Urothelium cell line (cell line): ENCODE data around the gene ZNF862.
A peak's percentile ranks its signal among the peaks of the same experiment; 100 is the strongest.
"Not testable (repeated sequence)": the region's sequence is repeated elsewhere in the genome, so short reads cannot be mapped to it uniquely, and the experiment has no call there.

Source experiments
- DNase-seq: peaks from one replicate; pipeline ENCODE4 v3.0.0; 2011; ENCODE audit warnings: low spot score, mixed read lengths
- FAIRE-seq: peaks from 2 replicates; lab custom pipeline; 2011; peaks lifted over from hg19 to GRCh38; lab: Jason Lieb, UNC

Gene ZNF862

DNA sequence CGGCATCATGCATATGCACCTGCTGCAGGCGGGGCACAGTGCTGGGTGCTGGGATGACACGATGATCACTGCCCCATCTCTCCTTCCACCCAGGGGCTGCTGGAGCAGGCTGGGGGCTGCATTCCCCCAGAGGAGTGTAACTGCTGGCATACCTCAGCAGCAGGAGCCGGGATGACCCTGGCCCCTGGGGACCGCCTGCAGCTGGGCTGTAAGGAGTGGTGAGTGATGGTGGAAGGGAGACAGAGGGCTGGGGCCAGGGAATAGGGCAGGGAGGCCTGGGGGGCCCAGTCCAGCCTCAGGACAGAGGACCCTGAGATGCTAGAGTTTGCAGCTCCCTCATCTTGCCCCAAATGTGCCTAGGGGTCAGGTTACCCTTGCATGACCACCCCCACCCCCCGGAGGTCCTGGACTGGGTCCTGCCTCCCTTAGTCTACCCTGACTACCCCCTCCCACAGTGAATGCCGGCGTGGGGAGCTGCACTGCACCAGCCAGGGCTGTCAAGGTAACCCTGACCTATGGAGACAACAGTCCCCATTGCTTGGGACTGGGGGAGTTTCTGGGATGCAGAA lies 14.5 kb upstream of the ZNF862 start:
- FAIRE-seq, result no peak
- no peak for DNase-seq

GRCh38 chr7:149824301-149824741 lies 13.9 kb upstream of the ZNF862 start:
- DNase-seq (no peak), FAIRE-seq (no peak)

DNA sequence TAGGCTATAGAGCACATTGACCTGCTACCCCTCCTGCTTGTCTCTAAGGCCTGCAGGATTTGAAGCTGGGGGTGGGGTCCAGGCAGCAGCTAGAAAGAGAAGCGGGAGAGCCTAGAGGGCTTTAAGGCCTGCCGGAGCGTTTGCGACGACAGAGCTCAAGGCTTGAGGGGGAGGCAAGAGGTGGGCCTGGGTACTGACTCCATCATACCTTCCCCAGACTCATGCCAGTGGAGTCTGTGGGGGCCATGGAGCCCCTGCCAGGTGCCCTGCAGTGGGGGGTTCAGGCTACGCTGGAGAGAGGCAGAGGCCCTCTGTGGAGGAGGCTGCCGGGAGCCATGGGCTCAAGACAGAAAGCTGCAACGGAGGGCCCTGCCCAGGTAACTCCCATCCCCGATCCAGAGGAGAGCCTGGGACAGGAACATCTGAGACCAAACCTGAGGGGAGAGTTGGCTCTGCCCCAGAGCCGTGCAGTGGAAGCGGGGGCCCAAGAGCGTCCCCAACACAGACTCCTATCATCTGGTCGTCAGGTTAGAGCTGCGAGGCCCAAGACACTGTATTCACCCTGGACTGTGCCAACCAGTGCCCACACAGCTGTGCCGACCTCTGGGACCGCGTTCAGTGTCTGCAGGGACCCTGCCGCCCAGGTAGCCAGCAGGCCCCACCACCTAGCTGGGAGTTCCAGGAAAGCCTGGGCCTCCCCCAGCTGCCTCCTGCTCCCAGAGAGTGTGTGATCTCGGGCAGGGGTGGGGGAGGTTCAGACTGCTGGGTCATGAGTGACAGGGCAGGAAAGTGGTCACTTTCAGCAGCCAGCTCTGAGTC lies 13.2 kb upstream of the ZNF862 start:
- no peak for FAIRE-seq
- DNase-seq, result no peak

DNA sequence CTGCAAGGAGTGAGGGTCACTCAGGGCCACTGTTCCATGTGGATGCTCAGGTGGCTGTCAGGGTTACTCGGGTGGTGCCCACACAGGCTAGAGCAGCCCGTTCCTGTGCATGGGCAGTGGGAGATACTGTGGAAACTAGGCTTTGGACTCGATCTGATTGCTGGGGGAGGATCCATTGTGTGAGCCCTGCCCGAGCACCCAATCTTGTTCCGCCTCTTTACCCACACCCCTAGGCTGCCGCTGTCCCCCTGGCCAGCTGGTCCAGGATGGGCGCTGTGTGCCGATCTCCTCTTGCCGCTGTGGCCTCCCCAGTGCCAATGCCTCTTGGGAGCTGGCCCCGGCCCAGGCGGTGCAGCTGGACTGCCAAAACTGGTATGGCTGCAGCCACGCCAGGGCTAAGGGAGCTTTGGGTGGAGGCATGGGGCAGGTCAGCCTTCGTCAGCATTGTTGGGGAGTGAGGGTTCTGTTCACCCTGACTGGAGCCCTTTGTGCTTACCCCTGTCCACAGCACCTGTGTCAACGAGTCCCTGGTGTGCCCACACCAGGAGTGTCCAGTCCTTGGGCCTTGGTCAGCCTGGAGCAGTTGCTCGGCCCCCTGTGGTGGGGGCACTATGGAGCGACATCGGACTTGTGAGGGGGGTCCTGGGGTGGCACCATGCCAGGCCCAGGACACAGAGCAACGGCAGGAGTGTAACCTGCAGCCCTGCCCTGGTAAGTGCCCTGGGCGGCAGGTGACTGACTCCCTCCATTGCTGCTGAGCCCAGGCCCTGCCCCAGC lies 12.4 kb upstream of the ZNF862 start:
- no peak for FAIRE-seq
- DNase-seq, result no peak

GRCh38 chr7:149826344-149827088 lies 11.7 kb upstream of the ZNF862 start:
- FAIRE-seq (no peak), DNase-seq (no peak)

- no peak for DNase-seq
- FAIRE-seq, result no peak
Measured at GRCh38 chr7:149827089-149827981, 10.8 kb upstream of the ZNF862 start.

DNA sequence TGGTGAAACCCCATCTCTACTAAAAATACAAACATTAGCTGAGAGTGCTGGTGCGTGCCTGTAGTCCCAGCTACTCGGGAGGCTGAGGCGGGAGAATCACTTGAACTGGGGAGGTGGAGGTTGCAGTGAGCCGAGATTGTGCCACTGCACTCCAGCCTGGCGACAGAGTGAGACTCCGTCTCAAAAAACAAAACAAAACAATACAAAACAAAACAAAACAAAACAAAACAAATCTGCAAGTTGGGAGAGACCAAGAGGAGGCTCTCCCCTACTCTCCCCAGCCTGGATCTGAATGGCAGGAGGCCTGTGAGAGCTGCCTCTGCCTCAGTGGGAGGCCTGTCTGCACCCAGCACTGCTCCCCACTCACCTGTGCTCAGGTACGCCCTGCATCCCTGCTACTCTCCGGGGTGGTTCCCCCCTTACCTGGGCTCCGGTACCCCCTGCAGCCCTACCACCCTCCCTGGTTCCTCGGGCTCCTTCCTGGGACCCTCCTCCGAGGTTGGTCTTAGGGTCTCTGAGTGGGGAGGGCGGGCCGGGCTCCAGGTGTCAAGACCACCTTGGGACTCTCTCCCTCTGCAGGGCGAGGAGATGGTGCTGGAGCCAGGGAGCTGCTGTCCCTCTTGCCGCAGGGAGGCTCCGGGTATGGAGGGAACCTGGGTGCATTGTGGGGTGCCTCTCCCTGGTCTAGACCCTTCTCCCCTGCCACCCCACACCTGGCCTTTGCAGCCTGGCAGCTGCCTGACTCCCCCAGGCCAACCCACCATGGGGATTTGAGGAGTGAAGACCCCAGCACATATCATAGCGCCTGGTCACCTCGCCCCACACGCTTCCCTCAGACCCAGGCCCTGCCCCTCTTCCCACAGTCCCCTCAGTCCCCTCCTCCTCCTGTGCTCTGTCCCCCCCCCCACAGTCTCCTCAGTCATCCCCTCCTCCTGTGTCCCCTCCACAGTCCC lies 9.5 kb upstream of the ZNF862 start:
- DNase-seq, result no peak
- FAIRE-seq, result no peak

DNA sequence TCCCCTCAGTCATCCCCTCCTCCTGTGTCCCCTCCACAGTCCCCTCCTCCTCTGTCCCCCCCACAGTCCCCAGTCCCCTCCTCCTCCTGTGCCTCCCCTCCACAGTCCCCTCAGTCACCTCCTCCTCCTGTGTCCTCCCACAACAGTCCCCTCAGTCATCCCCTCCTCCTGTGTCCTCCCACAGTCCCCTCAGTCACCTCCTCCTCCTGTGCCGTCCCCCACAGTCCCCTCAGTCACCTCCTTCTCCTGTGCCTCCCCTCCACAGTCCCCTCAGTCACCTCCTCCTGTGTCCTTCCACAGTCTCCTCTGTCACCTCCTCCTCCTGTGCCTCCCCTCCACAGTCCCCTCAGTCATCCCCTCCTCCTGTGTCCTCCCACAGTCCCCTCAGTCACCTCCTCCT lies 7.6 kb upstream of the ZNF862 start:
- FAIRE-seq, DNase-seq: not testable (repeated sequence)

DNA sequence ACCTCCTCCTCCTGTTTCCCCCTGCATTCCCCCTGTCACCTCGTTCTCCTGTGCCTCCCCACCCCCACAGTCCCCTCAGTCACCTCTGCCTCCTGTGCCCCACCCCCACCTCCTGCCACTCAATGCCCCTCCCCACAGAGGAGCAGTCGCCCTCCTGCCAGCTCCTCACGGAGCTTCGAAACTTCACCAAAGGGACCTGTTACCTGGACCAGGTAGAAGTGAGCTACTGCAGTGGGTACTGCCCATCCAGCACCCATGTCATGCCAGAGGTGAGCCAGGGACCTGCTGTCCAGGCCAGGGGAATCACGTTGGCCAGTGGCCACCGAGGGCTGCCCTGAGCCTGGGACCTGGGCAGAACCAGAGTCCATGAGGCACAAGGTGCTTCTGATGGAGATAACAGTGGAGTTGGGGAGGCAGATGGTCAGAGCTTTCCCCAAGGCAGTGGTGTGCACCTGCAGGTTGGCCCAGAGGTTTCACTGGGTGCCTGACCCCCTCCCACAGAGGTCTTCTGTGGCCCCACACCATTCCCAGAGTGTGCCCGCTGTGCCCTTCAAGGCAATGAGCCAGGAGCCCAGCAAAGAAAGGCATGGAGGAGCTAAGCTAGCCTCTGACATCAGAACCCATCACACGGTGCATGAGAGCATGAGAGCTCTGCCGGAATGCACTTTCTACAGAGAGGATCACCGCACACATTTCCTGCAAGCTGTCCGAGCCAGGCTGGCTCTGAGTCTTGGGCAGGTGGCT lies 7.0 kb upstream of the ZNF862 start:
- DNase-seq (no peak), FAIRE-seq (no peak)

GRCh38 chr7:149831741-149832219 lies 6.4 kb upstream of the ZNF862 start:
- no peak for FAIRE-seq
- DNase-seq, result no peak

- DNase-seq (no peak), FAIRE-seq (no peak)
Measured at GRCh38 chr7:149832332-149833041, 5.7 kb upstream of the ZNF862 start.

DNA sequence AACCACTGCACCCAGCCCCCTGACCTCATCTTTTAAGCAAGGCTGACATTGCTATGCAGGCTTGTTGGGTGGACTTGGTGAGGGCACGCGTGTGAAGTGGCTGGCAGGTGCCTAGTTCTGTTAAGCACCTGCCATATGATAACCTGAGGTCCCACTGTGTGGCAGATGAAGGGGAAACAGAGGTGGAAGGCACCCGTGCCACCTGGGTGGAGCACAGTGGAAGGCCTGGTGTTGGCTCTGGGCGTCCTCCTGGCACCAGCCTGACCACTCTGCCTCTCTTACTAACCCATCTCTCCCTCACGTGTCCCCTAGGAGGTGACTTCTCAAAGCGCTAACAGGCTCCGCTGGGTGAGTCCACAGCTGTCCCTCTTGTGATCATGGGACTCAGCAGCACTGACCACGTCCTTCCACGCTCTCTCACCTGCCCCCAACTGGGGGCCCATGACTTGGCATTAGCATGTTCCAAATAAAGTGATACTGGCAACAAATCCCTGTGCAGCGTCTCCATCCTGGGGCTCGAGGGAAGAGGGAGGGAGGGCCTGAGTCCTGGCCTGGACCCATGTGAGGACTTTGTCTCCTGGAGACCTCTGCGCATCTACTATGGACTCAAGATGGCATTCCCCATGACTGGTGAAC lies 4.6 kb upstream of the ZNF862 start:
- FAIRE-seq (no peak), DNase-seq (no peak)

DNA sequence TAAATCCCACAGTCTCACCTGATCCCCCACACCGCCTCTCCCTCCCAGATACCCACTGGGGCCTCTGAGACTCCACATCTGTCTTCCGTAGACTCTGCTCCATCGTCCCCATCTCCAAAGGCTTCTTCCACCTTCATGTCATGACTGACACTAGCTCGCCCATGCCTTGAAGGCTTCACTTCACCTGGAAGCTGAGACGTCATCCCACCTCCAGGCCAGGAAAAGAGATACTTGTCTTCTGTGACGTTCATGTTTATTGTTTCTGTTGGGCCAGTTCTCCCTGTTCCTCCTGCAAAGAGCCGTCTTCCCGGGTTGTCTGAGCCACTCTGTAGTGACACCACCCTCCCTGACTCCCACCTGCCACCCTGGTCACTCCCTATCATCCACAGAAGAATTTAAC lies 3.6 kb upstream of the ZNF862 start:
- no peak for FAIRE-seq
- DNase-seq, result no peak

GRCh38 chr7:149836434-149836833 lies 1.7 kb upstream of the ZNF862 start:
- DNase-seq (no peak), FAIRE-seq (no peak)

DNA sequence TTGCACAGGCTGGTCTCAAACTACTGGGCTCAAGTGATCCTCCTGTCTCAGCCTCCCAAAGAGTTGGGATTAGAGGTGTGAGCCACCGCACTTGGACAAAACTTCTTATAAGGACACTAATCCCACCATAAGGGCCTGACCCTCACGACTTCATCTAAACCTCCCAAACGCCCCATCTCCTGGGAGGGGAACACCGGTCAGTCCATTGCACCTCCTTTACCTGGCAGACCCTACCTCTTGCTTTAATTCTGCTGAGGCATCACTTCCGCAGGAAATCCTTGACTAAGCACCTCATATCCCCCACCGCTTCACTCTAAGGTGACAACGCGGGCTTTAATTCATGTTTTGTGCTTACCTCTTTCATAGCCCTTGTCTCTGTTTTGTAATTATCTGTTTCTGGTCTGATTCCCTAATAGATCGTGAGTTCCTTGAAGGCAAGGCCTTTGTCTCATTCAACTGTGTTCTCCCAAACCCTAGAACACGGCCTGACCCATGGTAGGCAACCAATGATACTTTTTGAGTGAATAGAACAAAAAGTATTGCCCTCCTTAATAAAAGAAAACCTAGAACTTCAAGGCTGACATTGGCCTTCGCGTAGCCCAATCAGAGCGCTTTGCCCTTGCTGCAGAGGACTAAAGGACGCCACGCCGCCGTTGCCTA lies 481 bp upstream of the ZNF862 start:
- DNase-seq, result no peak

DNA sequence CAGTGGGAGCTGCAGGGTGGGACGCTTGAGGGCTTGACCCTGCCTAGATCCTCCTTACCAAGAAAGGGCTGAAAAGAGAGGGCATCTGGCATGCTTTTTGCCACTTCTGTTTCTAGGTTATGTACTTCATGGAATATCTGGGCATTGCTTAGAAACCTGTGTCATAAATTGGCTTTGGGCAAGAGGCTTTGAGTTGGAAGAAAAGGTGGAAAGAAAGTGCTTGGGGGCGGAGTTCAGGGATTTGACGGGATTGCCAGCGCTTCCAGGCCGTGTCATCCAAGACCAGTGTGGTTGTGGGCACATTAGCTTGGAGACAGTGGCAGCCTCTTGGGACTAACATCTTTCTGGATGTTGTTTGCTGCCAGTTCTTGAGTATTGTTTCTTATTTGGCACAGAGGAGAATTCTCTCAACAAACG lies 825 bp downstream of the ZNF862 start:
- peak; percentile 7 for DNase-seq
- FAIRE-seq, result no peak

More for the DNA sequence above, 481 bp upstream of the ZNF862 start:
- FAIRE-seq, result no peak
